Activated T-cell treated with anti-CD3 and anti-CD28 coated beads for 24 hours (primary cell): ENCODE data around the gene CDC16.
"Not testable (repeated sequence)": the region's sequence is repeated elsewhere in the genome, so short reads cannot be mapped to it uniquely, and the experiment has no call there.

Source experiments
- DNase-seq: peaks from one replicate; pipeline ENCODE4 v3.0.0-alpha.2; 2020; ENCODE audit warnings: low read depth

CDC16 gene

GRCh38 chr13:114234645-114235421 is at the start of gene CDC16:
Gene CDC16, plus strand, starts transcription at chr13:114234897. Its CDS starts 188 bp downstream, at chr13:114235085.
- peak; percentile 88 for DNase-seq

GRCh38 chr13:114185182-114185971 is 49.3 kb upstream of the CDC16 start:
- DNase-seq: no peak

- DNase-seq: no peak
Measured at GRCh38 chr13:114194853-114195252, 39.8 kb upstream of the CDC16 start.

GRCh38 chr13:114196629-114197028 is 38.1 kb upstream of the CDC16 start:
- DNase-seq: no peak

DNA sequence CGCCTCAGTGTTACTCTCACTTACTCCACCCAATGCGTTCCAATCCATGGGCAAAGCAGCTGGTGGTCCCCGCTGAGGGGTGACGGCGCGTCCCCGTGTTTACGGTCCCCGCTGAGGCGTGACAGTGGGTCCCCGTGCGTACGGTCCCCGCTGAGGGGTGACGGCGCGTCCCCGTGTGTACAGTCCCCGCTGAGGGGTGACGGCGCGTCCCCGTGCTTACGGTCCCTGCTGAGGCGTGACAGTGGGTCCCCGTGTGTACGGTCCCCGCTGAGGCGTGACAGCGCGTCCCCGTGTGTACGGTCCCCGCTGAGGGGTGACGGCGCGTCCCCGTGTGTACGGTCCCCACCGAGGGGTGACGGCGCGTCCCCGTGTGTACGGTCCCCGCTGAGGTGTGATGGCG is 36.1 kb upstream of the CDC16 start:
- DNase-seq: no peak

DNA sequence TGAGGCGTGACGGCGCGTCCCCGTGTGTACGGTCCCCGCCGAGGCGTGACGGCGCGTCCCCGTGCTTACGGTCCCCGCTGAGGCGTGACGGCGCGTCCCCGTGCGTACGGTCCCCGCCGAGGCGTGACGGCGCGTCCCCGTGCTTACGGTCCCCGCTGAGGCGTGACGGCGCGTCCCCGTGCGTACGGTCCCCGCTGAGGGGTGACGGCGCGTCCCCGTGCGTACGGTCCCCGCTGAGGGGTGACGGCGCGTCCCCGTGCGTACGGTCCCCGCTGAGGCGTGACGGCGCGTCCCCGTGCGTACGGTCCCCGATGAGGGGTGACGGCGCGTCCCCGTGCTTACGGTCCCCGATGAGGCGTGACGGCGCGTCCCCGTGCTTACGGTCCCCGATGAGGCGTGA is 35.2 kb upstream of the CDC16 start:
- not testable (repeated sequence) for DNase-seq

DNA sequence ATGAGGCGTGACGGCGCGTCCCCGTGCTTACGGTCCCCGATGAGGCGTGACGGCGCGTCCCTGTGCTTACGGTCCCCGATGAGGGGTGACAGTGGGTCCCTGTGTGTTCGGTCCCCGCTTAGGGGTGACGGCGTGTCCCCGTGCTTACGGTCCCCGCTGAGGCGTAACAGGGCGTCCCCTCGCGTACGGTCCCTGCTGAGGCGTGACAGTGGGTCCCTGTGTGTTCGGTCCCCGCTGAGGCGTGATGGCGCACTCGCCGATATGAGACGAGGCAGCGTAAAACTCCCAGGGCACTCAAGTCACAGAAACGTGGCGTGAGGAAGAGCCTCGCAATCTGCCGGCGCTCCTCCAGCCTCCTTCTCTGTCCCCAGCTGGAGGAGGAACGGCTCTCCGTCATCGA is 34.7 kb upstream of the CDC16 start:
- DNase-seq: no peak

- DNase-seq: no peak
Measured at GRCh38 chr13:114200399-114200911, 34.2 kb upstream of the CDC16 start.

- DNase-seq: no peak
Measured at GRCh38 chr13:114202581-114202980, 32.1 kb upstream of the CDC16 start.

DNA sequence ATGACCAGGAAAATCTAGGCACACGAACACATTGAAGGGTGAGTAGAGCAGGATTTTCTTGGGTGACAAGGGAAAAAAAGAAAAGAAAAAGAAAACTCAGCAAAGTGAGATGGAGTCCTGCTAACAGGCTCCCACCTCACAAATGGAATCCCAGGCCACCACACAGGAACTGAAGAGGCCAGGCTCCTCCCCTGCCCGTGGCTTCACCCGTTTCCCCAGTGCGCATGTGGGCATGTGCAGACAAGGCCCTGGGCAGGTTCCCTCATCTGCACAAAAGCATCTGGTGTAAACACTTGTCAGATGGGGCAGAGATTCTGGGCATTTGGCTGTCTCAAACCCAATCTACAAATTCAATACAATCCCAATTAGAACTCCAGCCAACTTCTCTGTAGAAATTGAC is 31.2 kb upstream of the CDC16 start:
- DNase-seq: peak; percentile 27

GRCh38 chr13:114204894-114205293 is 29.8 kb upstream of the CDC16 start:
- DNase-seq: no peak

DNA sequence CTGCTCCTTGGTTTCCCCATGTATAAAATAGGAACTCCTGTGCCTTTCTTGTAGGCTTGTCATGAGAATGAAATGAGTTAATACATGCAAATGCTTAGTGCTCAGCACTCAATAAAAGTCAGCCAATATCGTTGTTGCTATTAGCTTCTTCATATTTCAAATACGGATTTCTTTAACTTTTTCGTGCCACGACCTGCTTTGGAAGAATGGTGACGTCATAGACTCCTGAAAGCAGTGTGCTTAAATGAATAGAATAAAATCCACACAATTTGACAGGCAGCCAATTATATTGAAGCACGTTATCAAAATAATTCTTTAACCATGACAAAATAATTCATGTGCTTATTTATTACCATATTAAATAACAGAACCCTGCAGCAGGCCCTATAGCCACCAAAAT is 26.6 kb upstream of the CDC16 start:
- DNase-seq: no peak

DNA sequence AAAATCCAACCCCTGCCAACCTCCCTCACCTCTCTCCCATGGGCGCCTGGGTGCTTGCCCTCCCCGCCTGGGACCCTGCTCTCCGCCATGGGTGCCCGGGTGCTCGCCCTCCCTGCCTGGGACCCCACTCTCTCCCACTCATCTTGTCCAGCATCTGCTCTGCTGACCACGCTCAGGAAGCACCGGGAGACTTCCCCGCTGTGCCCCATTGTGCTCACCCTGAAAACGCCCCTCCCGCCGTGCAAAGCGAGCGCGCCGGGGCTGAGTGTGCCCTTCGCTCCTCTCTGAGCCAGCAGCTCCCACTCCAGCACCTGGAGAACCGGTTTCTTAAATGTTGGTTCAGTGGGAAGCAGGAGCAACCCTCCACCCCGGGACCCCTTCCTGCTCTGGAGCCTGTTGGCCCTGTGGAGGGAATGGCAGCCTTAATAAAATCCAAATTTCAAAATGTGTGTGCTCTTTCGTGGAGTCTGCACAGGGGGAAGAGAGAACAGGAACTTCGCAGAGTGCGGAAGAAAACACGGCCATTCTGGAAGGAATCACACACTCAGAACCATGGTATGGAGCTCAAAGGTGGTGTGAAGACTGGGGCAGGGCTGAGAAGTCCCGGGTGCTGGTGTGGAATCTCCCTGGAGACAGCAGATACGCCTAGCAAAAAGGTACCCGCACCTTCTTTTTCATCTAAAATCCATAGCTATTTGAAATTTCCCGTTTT is 23.1 kb upstream of the CDC16 start:
- no peak for DNase-seq

- DNase-seq: no peak
Measured at GRCh38 chr13:114212158-114212495, 22.6 kb upstream of the CDC16 start.

GRCh38 chr13:114213980-114214379 is 20.7 kb upstream of the CDC16 start:
- DNase-seq: no peak

GRCh38 chr13:114219392-114219791 is 15.3 kb upstream of the CDC16 start:
- no peak for DNase-seq

- DNase-seq: no peak
Measured at GRCh38 chr13:114222461-114222968, 12.2 kb upstream of the CDC16 start.

GRCh38 chr13:114224201-114224600 is 10.5 kb upstream of the CDC16 start:
- no peak for DNase-seq

DNA sequence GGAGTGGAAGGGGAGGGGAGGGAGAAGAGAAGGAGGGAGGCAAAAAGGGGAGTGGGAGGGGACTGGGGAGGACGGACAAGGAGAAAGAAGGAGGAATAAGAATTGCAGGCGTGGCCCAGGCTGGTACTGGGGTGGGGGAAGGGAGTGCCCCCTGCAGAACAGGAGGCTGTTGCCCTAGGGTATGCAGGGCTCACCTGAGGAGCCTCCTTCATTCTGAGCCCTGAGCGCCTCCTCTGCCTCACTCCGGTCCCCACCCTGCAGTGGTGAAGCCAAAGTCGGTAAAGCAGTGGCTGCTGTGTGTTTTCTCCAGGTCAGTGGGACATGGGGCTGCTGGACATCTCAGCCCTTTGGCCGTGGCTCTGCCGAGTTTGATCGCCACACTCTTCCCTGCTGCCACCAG is 9.1 kb upstream of the CDC16 start:
- DNase-seq: no peak

GRCh38 chr13:114226088-114226487 is 8.6 kb upstream of the CDC16 start:
- DNase-seq: no peak

GRCh38 chr13:114226699-114227323 is 7.9 kb upstream of the CDC16 start:
- DNase-seq: peak; percentile 78

DNA sequence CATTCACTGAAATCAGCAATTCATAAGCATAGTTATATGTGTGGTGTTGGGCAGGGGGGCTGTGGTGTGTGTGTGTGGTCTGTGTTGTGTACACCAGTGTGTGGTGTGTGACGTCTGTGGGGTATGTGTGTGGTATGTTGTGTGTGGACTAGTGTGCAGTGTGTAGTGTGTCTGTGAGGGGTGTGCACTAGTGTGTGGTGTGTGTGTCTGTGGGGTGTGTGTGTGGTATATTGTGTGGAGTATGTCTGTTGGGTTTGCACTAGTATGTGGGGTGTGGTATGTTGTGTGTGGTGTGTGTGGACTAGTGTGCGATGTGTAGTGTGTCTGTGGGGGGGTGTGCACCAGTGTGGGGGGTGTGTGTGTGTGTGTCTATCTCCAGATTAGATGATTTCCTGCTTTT is 7.2 kb upstream of the CDC16 start:
- no peak for DNase-seq
